DMS153 treated with DMSO at 0.1 percent for 48 hours (cell line): ENCODE data around the gene GALNT5.
A peak's percentile ranks its signal among the peaks of the same experiment; 100 is the strongest.

Source experiments
- DNase-seq: peaks from one replicate; lab custom pipeline; 2025; ENCODE audit not compliant: unreplicated experiment; lab: John Stamatoyannopoulos, UW

Gene GALNT5

DNA sequence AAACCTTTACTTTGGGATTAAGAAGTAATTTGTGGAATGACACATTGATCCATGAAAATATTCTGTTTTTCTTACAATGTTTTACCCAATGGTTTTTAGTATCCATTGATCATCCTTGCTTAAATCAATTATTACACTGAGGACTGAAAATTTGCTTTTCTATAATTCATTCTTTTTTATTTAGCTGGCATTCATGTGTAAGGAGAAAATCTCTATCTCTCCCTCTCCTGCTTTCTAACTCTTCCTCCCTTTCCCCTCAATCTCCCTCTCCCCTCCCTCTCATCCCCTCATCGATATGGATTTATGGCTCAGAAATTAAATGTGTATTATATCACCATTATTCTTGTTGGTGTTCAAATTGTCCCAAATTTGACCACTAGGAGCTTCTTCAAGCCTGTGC, 29.7 kb downstream of the GALNT5 start:
- DNase-seq = no peak

DNA sequence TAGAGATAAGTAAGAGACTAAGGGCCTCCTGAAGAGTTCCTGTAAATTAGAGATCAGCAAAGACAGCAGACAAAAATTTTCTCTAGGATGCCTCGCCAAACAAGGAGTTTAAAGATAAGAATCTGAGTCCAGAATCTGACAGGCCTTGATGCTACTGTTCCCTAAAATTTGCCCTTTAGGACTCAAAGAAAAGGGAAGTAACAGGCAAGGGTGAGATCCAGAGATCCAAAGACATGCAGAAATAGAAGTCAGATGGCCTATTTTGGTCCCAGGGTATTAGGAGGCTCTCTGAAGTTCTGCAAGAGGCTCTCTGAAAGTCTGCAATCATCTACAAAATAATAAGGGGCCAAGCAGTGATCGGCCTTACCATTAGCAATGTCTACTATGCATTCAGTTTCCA, 33.0 kb downstream of the GALNT5 start:
- no peak for DNase-seq

- DNase-seq = peak; percentile 3
Measured at GRCh38 chr2:157291018-157291417, 33.5 kb downstream of the GALNT5 start.

DNA sequence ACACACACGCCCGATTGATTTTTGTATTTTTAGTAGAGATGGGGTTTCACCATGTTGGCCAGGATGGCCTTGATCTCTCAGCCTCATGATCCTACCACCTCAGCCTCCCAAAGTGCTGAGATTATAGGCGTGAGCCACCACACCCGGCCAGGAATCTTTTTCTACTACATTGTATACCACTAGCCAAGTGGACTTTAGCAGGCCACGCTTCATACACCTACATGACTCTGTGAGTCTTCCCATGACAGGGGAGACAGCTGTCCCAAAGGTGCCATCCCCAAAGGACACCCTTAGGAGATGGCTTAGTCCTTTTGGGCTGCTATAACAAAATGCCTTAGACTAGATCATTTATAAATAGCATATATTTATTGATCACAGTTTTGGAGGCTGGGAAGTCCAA, 35.3 kb downstream of the GALNT5 start:
- no peak for DNase-seq

- DNase-seq = no peak
Measured at GRCh38 chr2:157296490-157296889, 39.0 kb downstream of the GALNT5 start.

GRCh38 chr2:157296958-157297357, 39.5 kb downstream of the GALNT5 start:
- DNase-seq = no peak

DNA sequence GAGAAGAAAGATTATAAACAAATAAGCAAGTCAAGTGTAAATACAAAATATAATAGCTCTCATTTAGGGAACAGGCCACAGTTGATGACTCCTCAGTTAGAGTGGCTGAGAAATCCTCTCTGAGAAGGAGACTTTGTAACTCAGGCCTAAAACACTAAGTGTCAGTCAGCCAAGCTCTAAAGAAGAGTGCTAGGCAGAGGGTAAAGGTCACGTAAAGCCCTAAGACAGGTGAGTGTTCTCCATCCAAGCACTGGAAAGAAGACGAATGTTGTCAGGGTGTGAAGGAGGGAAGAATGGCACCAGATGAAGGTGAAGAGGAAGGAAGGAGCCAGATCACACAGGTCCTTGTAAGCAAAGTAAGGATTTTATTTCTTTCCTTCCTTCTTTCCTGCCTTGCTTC, 43.8 kb downstream of the GALNT5 start:
- no peak for DNase-seq

- DNase-seq = peak; percentile 20
Measured at GRCh38 chr2:157302492-157303099, 45.1 kb downstream of the GALNT5 start.

GRCh38 chr2:157303612-157304011, 46.1 kb downstream of the GALNT5 start:
- no peak for DNase-seq

- DNase-seq = no peak
Measured at GRCh38 chr2:157304811-157305722, 47.6 kb downstream of the GALNT5 start.

DNA sequence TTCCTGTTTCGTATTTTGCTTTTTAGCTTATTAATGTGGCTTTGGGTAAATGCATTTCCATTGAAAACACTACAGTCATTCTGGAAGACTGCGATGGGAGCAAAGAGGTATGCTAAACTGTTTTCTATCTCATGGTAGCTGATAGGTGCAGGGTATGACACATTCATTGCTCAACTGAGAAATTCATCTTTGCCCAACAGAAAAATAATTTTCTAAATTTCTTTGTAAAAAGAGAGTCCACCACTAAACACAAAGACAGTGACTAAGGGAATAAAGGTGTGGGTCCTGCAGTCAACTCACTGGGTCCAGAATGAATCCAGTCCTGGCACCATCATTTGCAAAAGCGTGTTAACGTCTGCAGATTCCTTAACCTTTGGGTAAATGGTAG, 48.2 kb downstream of the GALNT5 start:
- no peak for DNase-seq

- no peak for DNase-seq
Measured at GRCh38 chr2:157307021-157307420, 49.5 kb downstream of the GALNT5 start.

- no peak for DNase-seq
Measured at GRCh38 chr2:157309878-157310277, 52.4 kb downstream of the GALNT5 start.

GRCh38 chr2:157311706-157312105, 54.2 kb downstream of the GALNT5 start:
- DNase-seq = no peak

- no peak for DNase-seq
Measured at GRCh38 chr2:157312866-157313486, 55.5 kb downstream of the GALNT5 start.

- DNase-seq = no peak
Measured at GRCh38 chr2:157315901-157316300, 58.4 kb downstream of the GALNT5 start.

DNA sequence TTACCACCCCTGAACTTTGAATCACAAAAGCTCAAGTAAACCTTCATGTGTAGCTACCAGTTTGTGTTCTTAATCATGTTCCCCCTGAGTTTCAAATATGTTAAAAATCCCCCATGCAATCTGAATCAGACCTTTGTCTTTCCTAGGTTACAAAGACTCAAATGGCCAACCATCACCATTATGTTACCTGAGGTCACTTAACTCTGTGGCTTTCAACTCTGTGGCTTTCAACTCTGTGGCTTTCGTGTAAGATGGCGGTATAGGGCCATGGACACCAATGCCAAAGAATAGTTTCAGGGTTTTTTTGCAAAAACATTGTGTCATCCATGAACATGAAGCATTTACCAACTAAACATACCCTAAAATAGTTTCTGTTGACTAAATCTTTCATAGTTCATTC, 61.4 kb downstream of the GALNT5 start:
- DNase-seq = no peak

DNA sequence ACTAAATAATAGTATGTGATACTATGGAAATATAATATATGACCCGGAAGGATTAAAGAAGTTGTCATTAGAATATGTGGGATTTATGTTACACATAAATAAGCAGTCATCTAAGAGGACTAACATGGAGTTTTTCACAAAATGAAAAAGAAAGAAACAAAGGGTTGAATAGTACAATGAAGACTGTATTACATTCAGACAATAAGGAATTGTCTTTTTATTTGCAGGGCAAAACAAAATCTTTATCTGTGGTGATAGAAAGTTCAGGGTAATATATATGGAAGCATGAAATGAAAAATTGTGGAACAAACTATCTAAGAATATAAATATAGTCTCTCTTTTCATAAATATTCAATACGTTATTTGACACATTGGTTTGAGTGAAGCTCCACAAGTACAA, 62.3 kb downstream of the GALNT5 start:
- no peak for DNase-seq

DNA sequence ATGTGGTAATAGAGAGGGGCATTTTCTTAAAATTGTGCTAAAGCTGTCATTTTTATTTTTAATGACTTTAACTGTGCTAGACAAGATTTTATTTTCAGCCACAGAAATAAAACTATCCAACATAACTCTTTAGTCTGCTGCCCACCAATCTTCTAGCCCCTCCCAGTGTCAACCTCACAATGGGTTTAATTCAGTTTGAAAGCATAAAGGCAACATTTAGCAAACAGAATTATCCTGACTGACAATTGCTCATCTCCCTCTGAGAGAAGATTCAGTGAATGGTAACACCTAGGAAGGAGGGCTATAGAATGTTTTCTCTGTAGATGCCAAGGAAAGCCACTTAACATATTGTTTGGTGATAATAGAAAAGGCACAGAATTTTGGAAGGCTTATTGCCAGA, 62.9 kb downstream of the GALNT5 start:
- no peak for DNase-seq

GRCh38 chr2:157321466-157321865, 64.0 kb downstream of the GALNT5 start:
- no peak for DNase-seq

DNA sequence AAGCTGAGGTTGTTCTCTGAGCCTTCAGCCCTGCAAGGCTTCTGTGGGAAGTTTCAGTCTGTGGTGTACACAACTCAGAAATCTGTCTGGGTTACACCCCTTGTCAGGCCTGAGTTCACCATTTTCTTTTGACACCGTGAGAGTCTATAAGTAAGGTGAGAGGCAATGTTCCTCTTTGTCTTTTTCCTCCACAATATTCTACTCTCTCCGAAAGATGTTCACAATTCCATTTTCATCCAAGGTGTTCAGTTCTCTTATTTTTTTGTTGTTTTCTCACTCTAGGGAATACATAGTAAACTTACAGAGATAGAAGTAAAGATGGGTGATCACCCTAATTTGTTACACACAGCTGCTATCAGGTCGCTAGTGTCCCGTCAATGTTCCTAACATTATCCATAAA, 64.9 kb downstream of the GALNT5 start:
- no peak for DNase-seq

DNA sequence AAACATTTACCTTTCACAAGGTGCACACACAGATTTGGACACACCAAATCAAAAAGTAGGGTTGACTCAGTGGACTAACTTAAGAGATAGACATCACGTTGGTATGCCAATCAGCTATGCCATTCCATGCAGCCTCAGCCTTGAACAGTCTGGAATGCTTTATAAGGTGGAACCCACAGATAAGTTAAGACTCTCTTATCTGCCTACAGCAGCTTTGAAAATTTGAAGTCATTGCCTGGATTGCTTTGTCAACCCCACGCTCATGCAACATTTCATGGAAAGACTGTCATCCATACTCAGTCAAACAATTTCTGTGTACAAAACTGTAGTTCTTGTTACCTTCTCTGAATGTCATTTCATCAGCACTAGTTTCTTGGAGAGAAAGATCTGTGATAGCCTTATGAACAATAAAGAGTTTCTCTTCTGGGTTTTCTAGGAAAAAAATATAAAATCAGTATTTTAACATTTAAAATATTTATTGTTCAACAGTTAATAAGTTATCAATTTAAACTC, 66.9 kb downstream of the GALNT5 start:
- DNase-seq = no peak
